Stimulated activated CD8-positive, alpha-beta memory T cell treated with anti-CD3 and anti-CD28 coated beads, Interleukin-15, amount 100 ng/mL, for 48 hours (primary cell): ENCODE results near the gene KCNJ4.
"Not testable (repeated sequence)": the region's sequence is repeated elsewhere in the genome, so short reads cannot be mapped to it uniquely, and the experiment has no call there.

Experiments used
- DNase-seq, 2 donors: peaks; one replicate each; pipeline ENCODE4 v3.0.0-alpha.2; 2020; ENCODE audit warnings: low read depth in 2 of 2

KCNJ4 gene

GRCh38 chr22:38386918-38387317 lies 68.1 kb downstream of the KCNJ4 start:
- DNase-seq, result not testable (repeated sequence)

GRCh38 chr22:38383417-38383816 lies 71.6 kb downstream of the KCNJ4 start:
- no peak for DNase-seq

- not testable (repeated sequence) for DNase-seq
These were observed 73.6 kb downstream of the KCNJ4 start for GRCh38 chr22:38381371-38381770.
